ENCODE measurements around the gene EEFSEC.

DNA sequence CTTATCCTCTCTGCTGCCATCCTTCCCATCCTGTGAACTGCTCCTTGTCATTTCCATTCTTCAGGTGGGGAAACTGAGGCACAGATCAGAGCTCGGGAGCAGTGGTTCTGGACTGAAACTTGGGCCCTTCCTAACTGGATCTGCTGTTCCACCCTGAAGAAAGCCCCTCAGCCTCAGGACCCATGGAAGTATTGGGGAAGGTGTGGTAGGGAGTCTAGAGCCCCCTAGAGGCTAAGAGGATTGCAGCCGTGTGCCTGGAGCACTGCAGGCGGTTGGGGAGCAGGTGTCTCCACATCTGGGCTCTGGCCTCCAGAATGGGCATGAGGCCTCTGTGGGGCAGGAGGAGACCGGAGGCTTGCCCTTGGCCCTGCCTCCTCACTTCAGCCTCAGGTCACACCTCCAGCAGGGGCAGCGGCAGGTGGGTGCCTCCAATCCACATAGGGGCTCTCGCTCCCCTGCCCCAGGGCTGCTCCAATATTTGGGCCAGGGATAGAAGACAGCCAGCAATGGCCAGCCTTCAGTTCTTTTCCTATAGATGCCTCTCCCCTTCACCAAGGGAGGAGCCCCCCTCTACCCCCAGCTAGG lies 285.3 kb downstream of the EEFSEC start:
- TF ChIP-seq, protein P1, sequence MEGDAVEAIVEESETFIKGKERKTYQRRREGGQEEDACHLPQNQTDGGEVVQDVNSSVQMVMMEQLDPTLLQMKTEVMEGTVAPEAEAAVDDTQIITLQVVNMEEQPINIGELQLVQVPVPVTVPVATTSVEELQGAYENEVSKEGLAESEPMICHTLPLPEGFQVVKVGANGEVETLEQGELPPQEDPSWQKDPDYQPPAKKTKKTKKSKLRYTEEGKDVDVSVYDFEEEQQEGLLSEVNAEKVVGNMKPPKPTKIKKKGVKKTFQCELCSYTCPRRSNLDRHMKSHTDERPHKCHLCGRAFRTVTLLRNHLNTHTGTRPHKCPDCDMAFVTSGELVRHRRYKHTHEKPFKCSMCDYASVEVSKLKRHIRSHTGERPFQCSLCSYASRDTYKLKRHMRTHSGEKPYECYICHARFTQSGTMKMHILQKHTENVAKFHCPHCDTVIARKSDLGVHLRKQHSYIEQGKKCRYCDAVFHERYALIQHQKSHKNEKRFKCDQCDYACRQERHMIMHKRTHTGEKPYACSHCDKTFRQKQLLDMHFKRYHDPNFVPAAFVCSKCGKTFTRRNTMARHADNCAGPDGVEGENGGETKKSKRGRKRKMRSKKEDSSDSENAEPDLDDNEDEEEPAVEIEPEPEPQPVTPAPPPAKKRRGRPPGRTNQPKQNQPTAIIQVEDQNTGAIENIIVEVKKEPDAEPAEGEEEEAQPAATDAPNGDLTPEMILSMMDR (IDR thresholded peaks at IDR 0.05): no peak
- no peak for TF ChIP-seq POLR2A (IDR thresholded peaks at IDR 0.05)
